Common myeloid progenitor, CD34-positive (primary cell): Measurements from ENCODE around the gene ZNF497.

Experiments used
- CTCF ChIA-PET: fragments of 350-600 bp; sonication (Branson Sonifier 250); formaldehyde crosslinking; loops from one replicate; lab custom pipeline; 2021; ENCODE audit warnings: antibody characterized with exemption; lab: Charles Lee
- POLR2A ChIA-PET: fragments of 350-600 bp; sonication (Branson Sonifier 250); formaldehyde crosslinking; loops from one replicate; lab custom pipeline; 2021; ENCODE audit warnings: antibody characterized with exemption; lab: Charles Lee
- DNase-seq, 3 donors: peaks; one replicate each; pipeline versions ENCODE4 v3.0.0 to v3.0.0-alpha.2; 2013
- H3K27ac ChIP-seq, 2 experiments: 1 replicate in 1 of 2; 2 replicates in 1 of 2; pipeline ENCODE4 v1.7.0; 2013; ENCODE audit warnings: inconsistent platforms in 2 of 2, low read length in 2 of 2, mild to moderate bottlenecking in 2 of 2, low read depth in 1 of 2, moderate library complexity in 1 of 2; ENCODE audit not compliant: severe bottlenecking in 2 of 2, insufficient read depth in 1 of 2, poor library complexity in 1 of 2
- H3K27me3 ChIP-seq, 5 experiments: replicated peaks in 2 of 5; 1 replicate in 3 of 5; 2 replicates in 2 of 5; pipeline versions ENCODE4 v1.6.1 to v1.7.0; 2013; ENCODE audit warnings: low read length in 4 of 5, mild to moderate bottlenecking in 2 of 5, moderate library complexity in 2 of 5, inconsistent platforms in 1 of 5; ENCODE audit not compliant: insufficient read depth in 5 of 5, control insufficient read depth in 4 of 5
- H3K36me3 ChIP-seq, 4 experiments: 1 replicate in 2 of 4; 2 replicates in 2 of 4; pipeline versions ENCODE4 v1.6.1 to v1.7.0; 2013; ENCODE audit warnings: low read length in 3 of 4, control low read depth in 1 of 4, mild to moderate bottlenecking in 1 of 4; ENCODE audit not compliant: control insufficient read depth in 4 of 4, insufficient read depth in 4 of 4
- H3K4me1 ChIP-seq, 4 experiments: 1 replicate in 3 of 4; 2 replicates in 1 of 4; pipeline versions ENCODE4 v1.6.1 to v1.7.1; 2013; ENCODE audit warnings: low read length in 3 of 4, mild to moderate bottlenecking in 3 of 4, control low read depth in 1 of 4, inconsistent platforms in 1 of 4, moderate library complexity in 1 of 4; ENCODE audit not compliant: control insufficient read depth in 4 of 4, insufficient read depth in 4 of 4; ENCODE audit errors: control extremely low read depth in 1 of 4
- H3K4me3 ChIP-seq, 7 experiments: 1 replicate in 4 of 7; 2 replicates in 3 of 7; pipeline versions ENCODE4 v1.5.1 to v1.7.0; 2013; ENCODE audit warnings: mild to moderate bottlenecking in 7 of 7, low read length in 6 of 7, moderate library complexity in 6 of 7, inconsistent platforms in 2 of 7, low read depth in 2 of 7, control low read depth in 1 of 7; ENCODE audit not compliant: insufficient read depth in 4 of 7, control insufficient read depth in 1 of 7; ENCODE audit errors: extremely low read depth in 1 of 7
- H3K9me3 ChIP-seq, 5 experiments: 1 replicate in 4 of 5; 2 replicates in 1 of 5; pipeline versions ENCODE4 v1.6.1 to v1.7.1; 2013; ENCODE audit warnings: low read length in 4 of 5, mild to moderate bottlenecking in 2 of 5, inconsistent platforms in 1 of 5, low read depth in 1 of 5, moderate library complexity in 1 of 5; ENCODE audit not compliant: control insufficient read depth in 4 of 5, insufficient read depth in 2 of 5; ENCODE audit errors: control extremely low read depth in 1 of 5
- whole genome bisulfite sequencing: methylation state at CpG from one replicate; pipeline ENCODE4 v1.1.5; 2013; ENCODE audit not compliant: insufficient coverage; 5-methylcytosine and 5-hydroxymethylcytosine counted together

ZNF497 gene

DNA sequence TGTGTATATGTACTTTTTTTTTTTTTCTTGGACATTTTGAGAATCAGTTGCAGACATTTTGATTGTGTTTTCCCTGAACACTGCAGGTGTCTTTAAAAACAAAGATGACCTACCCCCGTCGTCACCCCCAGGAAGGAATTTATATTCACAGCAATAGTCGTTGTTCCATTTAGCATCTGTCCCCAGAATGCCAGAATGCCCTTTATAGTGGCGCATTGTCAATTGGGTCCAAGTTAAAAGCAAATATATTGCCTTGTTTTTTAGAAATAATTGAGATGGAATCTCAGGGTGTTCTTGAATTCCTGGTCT is 31.1 kb upstream of the ZNF497 start:
- no peak overlapping the region for H3K27ac ChIP-seq
- CTCF ChIA-PET, result no interaction called here
- peaks cover 0 to 18% (median 8%) of the 10 kb centered on the region in 4 experiments for H3K4me1 ChIP-seq
- peaks cover 0 to 55% (median 36%) of the 10 kb centered on the region in 4 experiments for H3K36me3 ChIP-seq
- DNase-seq, result no peak
- POLR2A ChIA-PET, result no interaction called here
- H3K9me3 ChIP-seq, result no peaks in the 10 kb centered on the region
- WGBS, result 95% methylated on average over 4 of the region's 4 CpGs
- no peak overlapping the region for H3K4me3 ChIP-seq
- peaks cover 0 to 37% (median 13%) of the 10 kb centered on the region in 5 experiments for H3K27me3 ChIP-seq

DNA sequence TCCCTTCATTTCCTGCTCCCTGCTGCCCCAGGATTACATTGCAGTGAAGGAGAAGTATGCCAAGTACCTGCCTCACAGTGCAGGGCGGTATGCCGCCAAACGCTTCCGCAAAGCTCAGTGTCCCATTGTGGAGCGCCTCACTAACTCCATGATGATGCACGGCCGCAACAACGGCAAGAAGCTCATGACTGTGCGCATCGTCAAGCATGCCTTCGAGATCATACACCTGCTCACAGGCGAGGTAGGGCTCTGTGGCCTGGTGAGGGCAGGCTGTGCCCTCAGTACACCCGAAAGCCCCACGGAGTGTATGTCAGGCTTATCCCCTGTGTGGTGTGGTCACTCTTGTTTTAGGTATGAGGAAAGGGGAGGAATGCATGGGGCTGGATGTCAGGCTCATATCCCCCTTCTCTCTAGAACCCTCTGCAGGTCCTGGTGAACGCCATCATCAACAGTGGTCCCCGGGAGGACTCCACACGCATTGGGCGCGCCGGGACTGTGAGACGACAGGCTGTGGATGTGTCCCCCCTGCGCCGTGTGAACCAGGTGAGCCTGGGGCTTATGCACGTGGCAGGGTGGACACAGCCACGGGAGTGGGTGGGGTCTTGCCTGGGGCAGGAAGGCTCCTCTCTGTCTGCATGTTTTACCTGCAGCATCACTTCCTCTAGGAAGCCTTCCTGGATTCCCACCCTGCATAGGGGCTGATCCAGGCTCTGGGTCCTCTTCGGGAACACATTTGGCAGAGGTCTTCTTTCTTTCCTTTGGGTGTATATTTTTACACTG is 30.6 kb upstream of the ZNF497 start:
- no peak for DNase-seq
- 96% methylated on average over 16 of the region's 26 CpGs for WGBS
- Histone ChIP-seq H3K4me1 (peaks cover 2 to 20% (median 12%) of the 10 kb centered on the region in 4 experiments), H3K27ac (no peak overlapping the region), H3K36me3 (peaks cover 2 to 59% (median 39%) of the 10 kb centered on the region in 4 experiments), H3K4me3 (no peak overlapping the region), H3K27me3 (peaks cover 0 to 33% (median 13%) of the 10 kb centered on the region in 5 experiments), H3K9me3 (no peaks in the 10 kb centered on the region)
- ChIA-PET CTCF (interaction anchor here (0.6 kb wide), 1 partner anchor 14 kb away, joined by 3 read pairs; no protein-coding TSS in a partner anchor), POLR2A (no interaction called here)

DNA sequence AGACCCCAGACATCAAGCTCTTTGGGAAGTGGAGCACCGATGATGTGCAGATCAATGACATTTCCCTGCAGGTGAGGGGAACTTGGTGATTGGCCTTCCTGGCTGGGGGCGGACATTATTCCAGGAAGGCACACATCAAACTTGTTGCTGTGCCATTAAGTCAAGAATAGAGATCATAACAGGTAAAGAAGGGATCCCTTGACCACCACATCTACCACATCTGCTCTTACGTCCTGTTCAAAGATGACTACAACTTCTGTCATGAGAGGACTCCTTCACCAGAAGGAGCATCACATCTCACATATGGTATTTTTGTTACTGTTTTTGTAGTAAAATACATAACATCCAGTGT is 25.6 kb upstream of the ZNF497 start:
- POLR2A ChIA-PET, result no interaction called here
- CTCF ChIA-PET, result interaction anchor here (1.1 to 1.3 kb wide), 2 partner anchors 90 to 112 kb away, joined by 3 read pairs; no protein-coding TSS in a partner anchor
- peak overlapping the region in 6 of 7 experiments; percentile 79 to 97 (median 88) for H3K4me3 ChIP-seq
- H3K27ac ChIP-seq, result peak overlapping the region; percentile 81 to 93
- H3K4me1 ChIP-seq, result peaks cover 4 to 33% (median 32%) of the 10 kb centered on the region in 4 experiments
- no peaks in the 10 kb centered on the region for H3K27me3 ChIP-seq
- WGBS, result 92% methylated on average over 2 of the region's 3 CpGs
- no peaks in the 10 kb centered on the region for H3K9me3 ChIP-seq
- peaks cover 2 to 35% (median 20%) of the 10 kb centered on the region in 4 experiments for H3K36me3 ChIP-seq
- no peak for DNase-seq

- peak overlapping the region; percentile 54 to 97 (median 83) for H3K4me3 ChIP-seq
- H3K27ac ChIP-seq, result peak overlapping the region; percentile 81 to 93
- H3K9me3 ChIP-seq, result no peaks in the 10 kb centered on the region
- ChIA-PET CTCF (interaction anchor here (1.3 kb wide), 1 partner anchor 112 kb away, joined by 3 read pairs; no protein-coding TSS in a partner anchor), POLR2A (no interaction called here)
- H3K36me3 ChIP-seq, result peaks cover 2 to 29% (median 17%) of the 10 kb centered on the region in 4 experiments
- no peak for DNase-seq
- H3K27me3 ChIP-seq, result no peaks in the 10 kb centered on the region
- WGBS, result 14% methylated on average over 30 of the region's 39 CpGs
- H3K4me1 ChIP-seq, result peaks cover 4 to 33% (median 32%) of the 10 kb centered on the region in 4 experiments
Observed at GRCh38 chr19:58387338-58388174, 25.0 kb upstream of the ZNF497 start.

- ChIA-PET POLR2A (no interaction called here), CTCF (interaction anchor here (1.3 kb wide), 1 partner anchor 113 kb away, joined by 3 read pairs; no protein-coding TSS in a partner anchor)
- peak within 1 kb of the TSS; percentile 54 to 97 (median 83) for H3K4me3 ChIP-seq
- H3K27ac ChIP-seq, result peak within 1 kb of the TSS; percentile 81 to 93
- under 1% methylated on average over 60 of the region's 64 CpGs for WGBS
- H3K4me1 ChIP-seq, result peaks cover 4 to 39% (median 38%) of the 10 kb centered on the region in 4 experiments
- no peaks in the 10 kb centered on the region for H3K9me3 ChIP-seq
- DNase-seq, result peak; percentile 99
- H3K27me3 ChIP-seq, result no peaks in the 10 kb centered on the region
- peaks cover 2 to 25% (median 12%) of the 10 kb centered on the region in 4 experiments for H3K36me3 ChIP-seq
Observed at GRCh38 chr19:58386576-58387337, 24.2 kb upstream of the ZNF497 start, which contains the start of gene RPS5. Gene RPS5, plus strand, starts transcription at chr19:58387269. Its CDS starts 869 bp downstream, at chr19:58388138.

DNA sequence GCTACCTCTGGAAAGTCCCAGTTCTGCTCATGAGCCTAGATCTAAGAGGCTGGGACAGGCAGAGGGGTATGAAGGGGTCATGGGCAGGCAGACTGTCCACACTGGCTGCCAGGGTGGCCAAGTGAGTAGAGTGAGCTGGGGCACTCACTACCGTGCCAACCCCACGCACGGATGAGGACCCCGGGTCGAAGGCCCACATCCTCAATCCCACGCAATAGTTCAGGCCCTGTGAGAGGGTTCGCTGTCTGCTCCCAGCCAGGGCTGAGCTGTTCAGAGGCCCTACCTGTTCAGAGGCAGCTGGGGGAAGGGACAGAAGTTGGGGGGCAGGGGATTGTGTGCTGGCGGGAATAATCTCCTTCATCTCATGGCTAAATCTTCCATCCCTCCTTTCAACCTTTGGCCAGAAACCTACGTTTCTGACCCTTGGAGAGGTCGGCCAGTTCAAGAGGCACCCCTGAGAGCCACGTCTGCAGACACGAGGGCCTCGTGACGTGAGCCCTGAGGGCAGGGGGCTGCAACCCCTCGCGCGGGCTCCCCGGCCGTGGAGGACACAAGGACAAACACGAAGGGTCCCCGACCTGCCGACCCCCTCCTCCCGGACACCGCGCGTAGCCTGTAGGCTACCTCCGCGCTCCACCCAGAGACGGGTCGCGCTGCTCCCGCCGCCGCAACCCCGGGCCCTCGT is 23.5 kb upstream of the ZNF497 start:
- Histone ChIP-seq H3K9me3 (no peaks in the 10 kb centered on the region), H3K27me3 (no peaks in the 10 kb centered on the region), H3K27ac (peak overlapping the region; percentile 81 to 93), H3K4me3 (peak overlapping the region; percentile 35 to 97 (median 82)), H3K4me1 (peaks cover 4 to 44% (median 43%) of the 10 kb centered on the region in 4 experiments), H3K36me3 (peaks cover 2 to 19% (median 11%) of the 10 kb centered on the region in 4 experiments)
- POLR2A ChIA-PET, result no interaction called here
- 13% methylated on average over 35 of the region's 36 CpGs for WGBS
- CTCF ChIA-PET, result no interaction called here
- DNase-seq, result no peak
